Right forelimb (tissue), 1 donor: Measurements from ENCODE around the gene CCDC28B.

Source experiments
- DNase-seq: peaks from one replicate; pipeline ENCODE4 v3.0.0-alpha.2; 2018

CCDC28B gene

GRCh38 chr1:32195531-32195930, 4.9 kb upstream of the CCDC28B start:
- DNase-seq: no peak

GRCh38 chr1:32195972-32196823, 4.2 kb upstream of the CCDC28B start:
- DNase-seq: no peak

- no peak for DNase-seq
Measured at GRCh38 chr1:32197074-32197473, 3.3 kb upstream of the CCDC28B start.

- DNase-seq: no peak
Measured at GRCh38 chr1:32197837-32198236, 2.6 kb upstream of the CCDC28B start.

GRCh38 chr1:32198237-32199042, 2.0 kb upstream of the CCDC28B start:
- DNase-seq: no peak

- DNase-seq: no peak
Measured at GRCh38 chr1:32199043-32199716, 1.2 kb upstream of the CCDC28B start.

- DNase-seq: no peak
Measured at GRCh38 chr1:32199717-32200072, 700 bp upstream of the CCDC28B start.

GRCh38 chr1:32201011-32201855, 838 bp downstream of the CCDC28B start:
- DNase-seq: peak; percentile 79

GRCh38 chr1:32204943-32205361, 4.6 kb downstream of the CCDC28B start:
- DNase-seq: no peak

GRCh38 chr1:32205401-32206370, 5.3 kb downstream of the CCDC28B start, which contains the start of gene IQCC:
IQCC (plus strand) TSS chr1:32205671; CDS start chr1:32205682, 11 bp downstream.
- DNase-seq: peak; percentile 90

- no peak for DNase-seq
Measured at GRCh38 chr1:32208469-32208868, 8.1 kb downstream of the CCDC28B start.

GRCh38 chr1:32208891-32209328, 8.5 kb downstream of the CCDC28B start, which contains the start of gene DCDC2B:
DCDC2B (plus strand) TSS chr1:32209089; CDS start chr1:32209094, 5 bp downstream.
- no peak for DNase-seq

GRCh38 chr1:32215629-32216480, 15.5 kb downstream of the CCDC28B start:
- DNase-seq: peak; percentile 70

- no peak for DNase-seq
Measured at GRCh38 chr1:32216566-32216965, 16.2 kb downstream of the CCDC28B start.

- DNase-seq: no peak
Measured at GRCh38 chr1:32219022-32219421, 18.6 kb downstream of the CCDC28B start.

GRCh38 chr1:32220746-32221580, 20.6 kb downstream of the CCDC28B start:
- DNase-seq: no peak

- DNase-seq: no peak
Measured at GRCh38 chr1:32221581-32221979, 21.2 kb downstream of the CCDC28B start.

- DNase-seq: peak; percentile 94
Measured at GRCh38 chr1:32221980-32222755, 21.8 kb downstream of the CCDC28B start, which contains the start of the genes EIF3I and TMEM234. EIF3I (plus strand) TSS chr1:32222407; CDS start chr1:32222442, 35 bp downstream. TMEM234 (minus strand) TSS chr1:32222353; CDS start chr1:32222322, 31 bp downstream.
